Keratinocyte (primary cell): Measurements from ENCODE around the gene OVAAL. TPM values are rescaled to one million over a fixed set of nuclear protein-coding genes. Genes with fewer than 3 reads are reported as not detected.
"Not testable (repeated sequence)": the region's sequence is repeated elsewhere in the genome, so short reads cannot be mapped to it uniquely, and the experiment has no call there.

Source experiments
- DNase-seq: peaks from one replicate; pipeline ENCODE4 v3.0.0-alpha.2; 2011; ENCODE audit warnings: low read depth, missing footprints, low spot score
- FAIRE-seq: peaks from 2 replicates; lab custom pipeline; 2011; peaks lifted over from hg19 to GRCh38; lab: Jason Lieb, UNC
- H2AFZ ChIP-seq: 2 replicates; pipeline ENCODE4 v1.6.0; 2012; ENCODE audit warnings: low read length, control low read depth, inconsistent platforms; ENCODE audit not compliant: control insufficient read depth
- H3K27ac ChIP-seq: 2 replicates; pipeline ENCODE4 v1.5.1; 2011; ENCODE audit warnings: low read length; ENCODE audit not compliant: control insufficient read depth, insufficient read depth
- H3K27me3 ChIP-seq: 3 replicates; pipeline ENCODE4 v1.6.0; 2011; ENCODE audit warnings: low read length; ENCODE audit not compliant: control insufficient read depth, insufficient read depth; ENCODE audit errors: extremely low read depth
- H3K36me3 ChIP-seq, 2 experiments: 2 replicates in 1 of 2; 3 replicates in 1 of 2; pipeline ENCODE4 v1.5.1; 2011; ENCODE audit warnings: low read length in 2 of 2, mild to moderate bottlenecking in 1 of 2; ENCODE audit not compliant: control insufficient read depth in 2 of 2, insufficient read depth in 2 of 2; ENCODE audit errors: extremely low read depth in 1 of 2
- H3K4me1 ChIP-seq: 3 replicates; pipeline ENCODE4 v1.5.1; 2011; ENCODE audit warnings: low read length; ENCODE audit not compliant: control insufficient read depth, insufficient read depth; ENCODE audit errors: extremely low read depth
- H3K4me2 ChIP-seq: 3 replicates; pipeline ENCODE4 v1.6.0; 2011; ENCODE audit warnings: low read depth, low read length; ENCODE audit not compliant: control insufficient read depth, insufficient read depth; ENCODE audit errors: extremely low read depth
- H3K4me3 ChIP-seq, 3 experiments: fragments of 200-600 bp in 1 of 3; sonication (generic) in 1 of 3; 2 replicates in 2 of 3; 3 replicates in 1 of 3; pipeline ENCODE4 v1.5.1; 2011 to 2016; ENCODE audit warnings: low read length in 3 of 3, mild to moderate bottlenecking in 3 of 3, control low read depth in 2 of 3, inconsistent platforms in 1 of 3, low read depth in 1 of 3, mixed read lengths in 1 of 3, mixed run types in 1 of 3, moderate library complexity in 1 of 3; ENCODE audit not compliant: control insufficient read depth in 2 of 3, insufficient read depth in 2 of 3; ENCODE audit errors: extremely low read depth in 1 of 3
- H3K79me2 ChIP-seq: 2 replicates; pipeline ENCODE4 v1.6.0; 2012; ENCODE audit warnings: low read length; ENCODE audit not compliant: control insufficient read depth, insufficient read depth
- H3K9ac ChIP-seq: 3 replicates; pipeline ENCODE4 v1.6.0; 2011; ENCODE audit warnings: low read length; ENCODE audit not compliant: control insufficient read depth, insufficient read depth; ENCODE audit errors: extremely low read depth
- H3K9me1 ChIP-seq: 3 replicates; pipeline ENCODE4 v1.6.0; 2011; ENCODE audit warnings: low read length; ENCODE audit not compliant: control insufficient read depth, insufficient read depth; ENCODE audit errors: extremely low read depth
- H3K9me3 ChIP-seq: 2 replicates; pipeline ENCODE4 v1.5.1; 2012; ENCODE audit warnings: low read depth, low read length; ENCODE audit not compliant: control insufficient read depth
- H4K20me1 ChIP-seq: 3 replicates; pipeline ENCODE4 v1.6.0; 2011; ENCODE audit warnings: low read length; ENCODE audit not compliant: control insufficient read depth, insufficient read depth; ENCODE audit errors: extremely low read depth
- EZH2 ChIP-seq: IDR thresholded peaks from one replicate; pipeline ENCODE4 v1.6.1; 2012; ENCODE audit warnings: inconsistent platforms, mild to moderate bottlenecking, low read length, moderate library complexity
- dilution Hi-C: fragments of 300-500 bp; cut with MboI; formaldehyde crosslinking; loops from one replicate; pipeline ENCODE4 v1.7.0; 2020; ENCODE audit warnings: low sequenced_read_pairs; ENCODE audit not compliant: extremely low pct_ligation_motif_present
- polyA plus RNA-seq, 5 experiments: library from polyadenylated mRNA; depleted of rRNA in 3 of 5; stranded (reverse) in 3 of 5; stranded (forward) in 1 of 5; unstranded in 1 of 5; fragments of >200 nt; gene quantifications; 1 replicate in 1 of 5; 2 replicates in 3 of 5; 3 replicates in 1 of 5; pipeline versions ENCODE4 v1.2.1 to v1.2.3, GENCODE V29; 2011 to 2012; ENCODE audit warnings: missing spikeins in 2 of 5, low read depth in 1 of 5, low replicate concordance in 1 of 5
- TF ChIP-seq, protein P1 (sequence below), 3 experiments: IDR thresholded peaks in 1 of 3; conservative IDR thresholded peaks in 1 of 3; optimal IDR thresholded peaks in 1 of 3; 2 replicates in 2 of 3; 3 replicates in 1 of 3; pipeline versions ENCODE3 to v1.5.1; 2011; ENCODE audit warnings: low read length in 3 of 3, mild to moderate bottlenecking in 3 of 3, moderate library complexity in 2 of 3, control low read depth in 1 of 3, inconsistent platforms in 1 of 3; ENCODE audit not compliant: insufficient read depth in 2 of 3; ENCODE audit errors: extremely low read depth in 1 of 3

Gene OVAAL
- polyA plus RNA-seq, 1 donor (not counting 4 experiments of a cell fraction or from before 2014, with no cell fraction given) = not detected

DNA sequence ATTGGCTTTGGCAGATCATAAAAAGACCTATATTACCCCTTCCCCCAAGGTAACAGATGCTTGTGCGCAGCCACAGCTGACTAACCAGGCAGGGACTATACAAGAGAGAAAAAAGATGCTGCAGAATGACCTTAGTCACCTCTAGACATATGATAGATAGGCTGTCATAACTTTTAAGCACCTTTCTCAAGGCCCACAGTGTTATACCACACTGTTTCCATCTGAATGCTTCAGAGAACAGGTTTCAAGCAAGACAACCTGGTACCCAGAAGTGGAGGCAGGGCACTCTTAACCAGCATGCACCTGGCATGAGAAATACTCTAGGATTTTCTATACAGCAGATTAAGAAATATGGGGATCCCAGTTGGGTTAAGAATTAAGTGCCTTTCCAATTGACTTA, 12.8 kb upstream of the OVAAL start:
- H3K27ac ChIP-seq = no peak overlapping the region
- no peaks in the 10 kb centered on the region for H3K27me3 ChIP-seq
- no peak overlapping the region for H3K4me2 ChIP-seq
- H3K9me3 ChIP-seq = no peaks in the 10 kb centered on the region
- no peaks in the 10 kb centered on the region for H3K4me1 ChIP-seq
- TF ChIP-seq, protein P1, sequence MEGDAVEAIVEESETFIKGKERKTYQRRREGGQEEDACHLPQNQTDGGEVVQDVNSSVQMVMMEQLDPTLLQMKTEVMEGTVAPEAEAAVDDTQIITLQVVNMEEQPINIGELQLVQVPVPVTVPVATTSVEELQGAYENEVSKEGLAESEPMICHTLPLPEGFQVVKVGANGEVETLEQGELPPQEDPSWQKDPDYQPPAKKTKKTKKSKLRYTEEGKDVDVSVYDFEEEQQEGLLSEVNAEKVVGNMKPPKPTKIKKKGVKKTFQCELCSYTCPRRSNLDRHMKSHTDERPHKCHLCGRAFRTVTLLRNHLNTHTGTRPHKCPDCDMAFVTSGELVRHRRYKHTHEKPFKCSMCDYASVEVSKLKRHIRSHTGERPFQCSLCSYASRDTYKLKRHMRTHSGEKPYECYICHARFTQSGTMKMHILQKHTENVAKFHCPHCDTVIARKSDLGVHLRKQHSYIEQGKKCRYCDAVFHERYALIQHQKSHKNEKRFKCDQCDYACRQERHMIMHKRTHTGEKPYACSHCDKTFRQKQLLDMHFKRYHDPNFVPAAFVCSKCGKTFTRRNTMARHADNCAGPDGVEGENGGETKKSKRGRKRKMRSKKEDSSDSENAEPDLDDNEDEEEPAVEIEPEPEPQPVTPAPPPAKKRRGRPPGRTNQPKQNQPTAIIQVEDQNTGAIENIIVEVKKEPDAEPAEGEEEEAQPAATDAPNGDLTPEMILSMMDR (optimal IDR thresholded peaks at IDR 0.05 in 1 of 3, IDR thresholded peaks at IDR 0.05 in 1 of 3, conservative IDR thresholded peaks at IDR 0.05 in 1 of 3; ENCODE audit: extremely low read depth in 1 of 3, insufficient read depth in 2 of 3, low read length in 3 of 3) = no peak
- no peak for TF ChIP-seq EZH2
- DNase-seq = no peak
- H4K20me1 ChIP-seq = no peaks in the 10 kb centered on the region
- no peak overlapping the region for H3K9ac ChIP-seq
- dilution Hi-C loops = no loop called here
- FAIRE-seq = no peak
- no peaks in the 10 kb centered on the region for H3K36me3 ChIP-seq
- H3K9me1 ChIP-seq = no peaks in the 10 kb centered on the region
- H3K79me2 ChIP-seq = no peaks in the 10 kb centered on the region
- no peak overlapping the region for H3K4me3 ChIP-seq
- no peak overlapping the region for H2AFZ ChIP-seq

GRCh38 chr1:180548686-180549317, 10.0 kb upstream of the OVAAL start:
- Histone ChIP-seq H3K4me2 (no peak overlapping the region), H3K9ac (no peak overlapping the region), H3K9me3 (no peaks in the 10 kb centered on the region), H3K4me1 (no peaks in the 10 kb centered on the region), H3K27me3 (no peaks in the 10 kb centered on the region), H3K27ac (no peak overlapping the region), H3K4me3 (no peak overlapping the region), H3K36me3 (no peaks in the 10 kb centered on the region), H3K79me2 (no peaks in the 10 kb centered on the region), H2AFZ (no peak overlapping the region), H4K20me1 (no peaks in the 10 kb centered on the region), H3K9me1 (no peaks in the 10 kb centered on the region)
- FAIRE-seq (no peak), DNase-seq (no peak)
- dilution Hi-C loops = no loop called here
- TF ChIP-seq EZH2 = no peak

DNA sequence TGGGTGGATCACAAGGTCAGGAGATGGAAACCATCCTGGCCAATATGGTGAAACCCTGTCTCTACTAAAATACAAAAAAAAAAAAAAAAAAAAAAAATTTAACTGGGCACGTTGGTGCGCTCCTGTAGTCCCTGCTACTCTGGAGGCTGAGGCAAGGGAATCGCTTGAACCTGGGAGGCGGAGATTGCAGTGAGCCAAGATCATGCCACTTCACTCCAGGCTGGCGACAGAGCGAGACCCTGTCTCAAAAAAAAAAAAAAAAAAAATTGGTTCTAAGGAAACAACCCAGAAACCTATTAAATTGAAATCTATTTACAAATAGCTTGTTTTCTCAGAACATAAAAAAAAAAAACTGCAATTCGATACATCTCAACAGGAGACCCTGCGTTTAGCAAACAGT, 9.0 kb upstream of the OVAAL start:
- dilution Hi-C loops, H3K4me3 ChIP-seq, H3K4me1 ChIP-seq, H4K20me1 ChIP-seq, H3K4me2 ChIP-seq, H3K9ac ChIP-seq, H3K9me1 ChIP-seq, DNase-seq, FAIRE-seq, H3K36me3 ChIP-seq, H3K27ac ChIP-seq, H2AFZ ChIP-seq, H3K79me2 ChIP-seq, H3K9me3 ChIP-seq, H3K27me3 ChIP-seq: not testable (repeated sequence)
